ENCODE measurements around the gene GPR156.

Gene GPR156

DNA sequence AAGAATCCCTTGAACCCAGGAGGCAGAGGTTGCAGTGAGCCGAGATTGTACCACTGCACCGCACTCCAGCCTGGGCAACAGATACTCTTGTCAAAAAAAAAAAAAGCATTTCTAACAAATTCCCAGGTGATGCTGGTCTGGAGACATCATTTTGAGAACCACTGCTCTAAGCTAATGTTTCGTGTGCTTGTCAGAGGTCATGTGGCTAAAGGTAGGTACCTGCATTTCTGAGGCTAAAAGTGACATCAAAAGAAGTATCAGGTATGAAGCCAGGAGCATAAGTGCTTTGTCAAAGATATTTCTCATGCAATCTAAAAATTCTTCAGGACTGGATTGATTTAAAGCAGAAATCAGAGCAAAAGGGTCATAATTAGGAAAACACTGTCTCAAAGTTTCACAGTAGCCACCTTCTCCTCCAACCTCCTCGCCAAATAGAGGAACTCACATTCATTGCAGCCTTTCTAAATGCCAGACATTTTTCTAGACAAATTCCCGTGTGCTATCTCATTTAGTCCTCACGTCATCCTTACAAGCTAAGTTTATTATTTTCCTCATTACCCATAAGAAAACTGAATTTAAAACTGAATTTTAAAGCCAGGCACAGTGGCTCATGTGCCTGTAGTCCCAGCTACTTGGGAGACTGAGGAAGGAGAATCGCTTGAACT, 165.0 kb downstream of the GPR156 start:
- no peak for DNase-seq (ENCODE audit: low spot score)
